Kidney (tissue), 14 donors: Measurements from ENCODE around the gene FAM222A. TPM values are rescaled to one million over a fixed set of nuclear protein-coding genes. Genes with fewer than 3 reads are reported as not detected.

Experiments
- DNase-seq, 5 donors: peaks; one replicate each; pipeline ENCODE4 v3.0.0-alpha.2; 2013 to 2020
- FAIRE-seq: peaks from 2 replicates; lab custom pipeline; 2012; peaks lifted over from hg19 to GRCh38; lab: Jason Lieb, UNC
- H3K27ac ChIP-seq, 2 donors: one replicate each; pipeline ENCODE4 v1.7.0; 2013; ENCODE audit warnings: low read depth in 2 of 2, low read length in 2 of 2, inconsistent platforms in 1 of 2
- H3K27me3 ChIP-seq: one replicate; pipeline ENCODE4 v1.7.1; 2013; ENCODE audit warnings: low read length, inconsistent platforms; ENCODE audit not compliant: control insufficient read depth, insufficient read depth
- H3K36me3 ChIP-seq, 3 donors: one replicate each; pipeline versions ENCODE4 v1.7.0 to v1.7.1; 2013; ENCODE audit warnings: low read length in 3 of 3, control low read depth in 1 of 3, inconsistent platforms in 1 of 3; ENCODE audit not compliant: insufficient read depth in 3 of 3, control insufficient read depth in 2 of 3
- H3K4me1 ChIP-seq, 3 donors: one replicate each; pipeline versions ENCODE4 v1.7.0 to v1.7.1; 2013; ENCODE audit warnings: low read length in 3 of 3, inconsistent platforms in 1 of 3, low read depth in 1 of 3; ENCODE audit not compliant: control insufficient read depth in 2 of 3, insufficient read depth in 2 of 3
- H3K4me3 ChIP-seq, 3 donors: one replicate each; pipeline versions ENCODE4 v1.7.0 to v1.8.1; 2013; ENCODE audit warnings: low read length in 3 of 3, control low read depth in 1 of 3, inconsistent platforms in 1 of 3
- H3K9ac ChIP-seq, 3 donors: one replicate each; pipeline versions ENCODE4 v1.7.0 to v1.7.1; 2013; ENCODE audit warnings: low read length in 3 of 3, control low read depth in 1 of 3, inconsistent platforms in 1 of 3
- H3K9me3 ChIP-seq, 3 donors: one replicate each; pipeline versions ENCODE4 v1.7.0 to v1.7.1; 2013; ENCODE audit warnings: low read length in 3 of 3, control low read depth in 1 of 3, inconsistent platforms in 1 of 3; ENCODE audit not compliant: control insufficient read depth in 2 of 3, insufficient read depth in 1 of 3
- CTCF ChIP-seq: IDR thresholded peaks from 3 replicates; pipeline ENCODE4 v1.5.1; 2012; ENCODE audit warnings: mild to moderate bottlenecking, moderate library complexity, borderline replicate concordance; ENCODE audit not compliant: insufficient read depth; ENCODE audit errors: extremely low read depth
- intact Hi-C: fragments of 100-400 bp; cut with DNase I; formaldehyde crosslinking; loops from one replicate; pipeline ENCODE4 v1.11.1; 2022
- polyA plus RNA-seq: library from polyadenylated mRNA; stranded (reverse); fragments of 350-450 nt; fragmentation: Illumina TruSeq; extraction: RNeasy Lipid Tissue Mini Kit (QIAGEN cat#74804); gene quantifications from one replicate; pipeline ENCODE4 v1.2.3, GENCODE V29; 2014; ENCODE audit warnings: low read depth, low replicate concordance; ENCODE audit not compliant: insufficient read depth
- total RNA-seq: library from RNA; stranded (reverse); fragmentation: NEBNext Ultra II Directional; extraction: Animal tissue kit (Norgen Biotek cat#: 25700); gene quantifications from one replicate; pipeline ENCODE4 v1.2.1, GENCODE V29; 2021
- donor health status: control.
- donor health status: control.
- donor health status: control.
- donor health status: control.
- donor health status: control.
- donor health status: DM: yes; HTN: yes; CAD: no.
- donor health status: Normal renal cell carcinoma (clear cell type).

The FAM222A gene
- total and polyA plus RNA-seq, 2 donors from 2014 or later, result 3.7 to 12.5 TPM

GRCh38 chr12:109687250-109687649 is 26.4 kb upstream of the FAM222A start:
- Histone ChIP-seq H3K9ac (no peak overlapping the region), H3K36me3 (no peaks in the 10 kb centered on the region), H3K9me3 (no peaks in the 10 kb centered on the region), H3K4me1 (no peaks in the 10 kb centered on the region), H3K4me3 (no peak overlapping the region), H3K27me3 (no peaks in the 10 kb centered on the region), H3K27ac (no peak overlapping the region)
- no peak for TF ChIP-seq CTCF
- FAIRE-seq, result no peak
- peak in 1 of 5 donors; percentile 45 for DNase-seq
- intact Hi-C loops, result no loop called here

- DNase-seq (peak in 1 of 5 donors; percentile 2), FAIRE-seq (no peak)
- no peaks in the 10 kb centered on the region for H3K9me3 ChIP-seq
- no peak overlapping the region for H3K9ac ChIP-seq
- no peak overlapping the region for H3K27ac ChIP-seq
- TF ChIP-seq CTCF, result no peak
- intact Hi-C loops, result no loop called here
- no peak overlapping the region for H3K4me3 ChIP-seq
- no peaks in the 10 kb centered on the region for H3K27me3 ChIP-seq
- H3K4me1 ChIP-seq, result no peaks in the 10 kb centered on the region
- no peaks in the 10 kb centered on the region for H3K36me3 ChIP-seq
These were observed 24.2 kb upstream of the FAM222A start for GRCh38 chr12:109689426-109689825.

- H3K36me3 ChIP-seq, result no peaks in the 10 kb centered on the region
- H3K9me3 ChIP-seq, result no peaks in the 10 kb centered on the region
- H3K4me1 ChIP-seq, result no peaks in the 10 kb centered on the region
- no peak for TF ChIP-seq CTCF
- H3K4me3 ChIP-seq, result no peak overlapping the region
- DNase-seq (peak in 1 of 5 donors; percentile 15), FAIRE-seq (no peak)
- intact Hi-C loops, result no loop called here
- H3K9ac ChIP-seq, result no peak overlapping the region
- H3K27me3 ChIP-seq, result no peaks in the 10 kb centered on the region
- no peak overlapping the region for H3K27ac ChIP-seq
These were observed 20.5 kb upstream of the FAM222A start for GRCh38 chr12:109693160-109693559.
